GM18873 (cell line): ENCODE data around the gene IFNA4.
"Not testable (repeated sequence)": the region's sequence is repeated elsewhere in the genome, so short reads cannot be mapped to it uniquely, and the experiment has no call there.

Experiments used
- ATAC-seq: cut with Tn5 transposase; IDR thresholded peaks from one replicate; pipeline ENCODE4 v1.9.1; 2021; ENCODE audit warnings: mild to moderate bottlenecking, moderate library complexity, moderate number of reproducible peaks; ENCODE audit not compliant: unreplicated experiment, low FRiP score

The IFNA4 gene

DNA sequence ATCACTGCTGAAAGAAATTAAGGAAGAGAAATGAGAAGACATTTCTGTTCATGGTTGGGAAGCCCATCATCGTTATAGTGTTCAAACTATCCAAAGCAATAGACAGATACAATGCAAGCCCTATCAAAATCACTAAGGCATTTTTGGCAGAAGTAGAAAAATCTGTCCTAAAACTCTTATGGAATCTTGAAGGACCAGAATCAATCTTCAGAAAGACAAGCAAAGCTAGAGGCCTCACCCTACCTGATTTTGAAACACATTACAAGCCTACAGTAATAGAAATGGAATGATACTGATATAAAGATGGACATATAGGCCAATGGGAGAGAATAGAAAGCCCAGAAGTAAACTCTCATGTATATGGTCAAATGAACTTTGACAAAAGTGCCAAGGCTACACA is 16.0 kb downstream of the IFNA4 start:
- ATAC-seq, result no peak

DNA sequence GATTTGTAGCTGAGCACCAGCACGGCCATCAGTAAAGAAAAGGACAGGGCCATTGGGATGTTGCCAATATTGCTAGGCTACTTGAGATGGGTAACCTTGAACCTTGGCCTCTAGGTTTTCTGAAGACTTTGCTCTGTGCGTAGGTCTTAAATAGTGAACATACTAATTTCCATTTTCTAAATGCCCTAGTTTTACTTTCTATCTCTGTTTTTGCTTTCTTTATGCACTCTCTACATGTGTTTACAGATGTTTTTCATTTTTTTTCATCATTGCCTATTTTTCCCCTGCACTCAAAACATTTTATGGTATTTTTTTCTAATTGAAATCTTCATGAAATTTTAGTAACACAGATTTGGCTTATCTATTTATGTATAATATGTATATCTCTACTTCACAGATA is 20.8 kb downstream of the IFNA4 start, which contains the start of gene IFNA21:
TSS of gene IFNA21 (minus strand) at position 101 of the 400 bp plus-strand sequence. CDS start at position 53, 48 bp downstream.
- ATAC-seq, result not testable (repeated sequence)

DNA sequence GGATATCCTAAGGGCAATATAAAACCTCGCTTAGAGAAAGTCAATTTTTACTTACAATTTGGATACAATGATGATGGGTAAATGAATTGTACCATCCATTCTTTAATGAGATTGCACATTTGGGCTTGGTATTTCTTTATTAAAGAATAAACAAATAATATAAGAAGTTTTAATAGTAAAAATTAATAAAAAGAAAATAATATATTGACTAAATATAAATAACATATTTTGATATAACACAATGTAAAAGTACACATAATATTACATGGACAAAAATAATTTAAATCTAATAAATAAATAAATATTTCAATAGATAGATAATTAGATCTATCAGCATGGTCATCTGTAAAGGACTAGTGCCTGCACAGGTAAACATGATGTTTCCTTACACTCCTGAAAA is 21.9 kb downstream of the IFNA4 start:
- ATAC-seq, result no peak

DNA sequence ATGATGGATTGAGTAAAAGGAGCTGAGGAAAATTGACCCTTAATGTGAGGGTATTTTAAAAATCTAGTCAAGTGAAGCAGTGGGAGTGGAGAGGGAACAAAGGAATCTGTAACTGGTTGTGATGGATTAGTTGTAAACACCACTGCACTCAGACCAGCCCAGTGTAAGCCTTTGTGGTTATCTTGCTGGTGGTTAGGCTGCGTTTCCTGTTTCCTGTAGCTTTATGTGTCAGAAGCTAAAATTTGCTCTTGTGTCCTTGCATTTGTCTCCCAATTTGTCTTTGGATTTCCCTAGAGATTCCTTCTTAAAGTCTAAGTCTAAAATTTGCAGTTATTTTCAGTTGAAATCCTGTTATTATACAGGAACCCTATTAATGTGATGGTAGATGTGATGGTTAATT is 27.2 kb downstream of the IFNA4 start:
- peak; percentile 87 for ATAC-seq

DNA sequence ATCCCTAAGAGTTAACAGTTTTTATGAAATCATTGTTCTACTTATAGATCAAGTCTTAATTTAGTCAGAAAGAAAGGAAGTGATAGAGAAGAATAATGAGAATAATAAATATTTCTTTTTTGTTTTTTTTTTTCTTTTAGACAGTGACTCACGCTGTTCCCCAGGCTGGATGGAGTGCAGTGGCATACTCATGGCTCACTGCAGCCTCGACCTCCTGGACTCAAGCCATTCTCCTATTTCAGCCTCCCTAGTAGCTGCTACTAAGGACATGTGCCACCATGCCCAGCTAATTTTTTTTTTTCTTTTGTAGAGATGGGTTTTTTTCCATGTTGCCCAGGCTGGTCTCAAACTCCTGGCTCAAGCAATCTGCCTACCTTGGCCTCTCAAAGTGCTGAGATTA is 31.9 kb downstream of the IFNA4 start:
- no peak for ATAC-seq

DNA sequence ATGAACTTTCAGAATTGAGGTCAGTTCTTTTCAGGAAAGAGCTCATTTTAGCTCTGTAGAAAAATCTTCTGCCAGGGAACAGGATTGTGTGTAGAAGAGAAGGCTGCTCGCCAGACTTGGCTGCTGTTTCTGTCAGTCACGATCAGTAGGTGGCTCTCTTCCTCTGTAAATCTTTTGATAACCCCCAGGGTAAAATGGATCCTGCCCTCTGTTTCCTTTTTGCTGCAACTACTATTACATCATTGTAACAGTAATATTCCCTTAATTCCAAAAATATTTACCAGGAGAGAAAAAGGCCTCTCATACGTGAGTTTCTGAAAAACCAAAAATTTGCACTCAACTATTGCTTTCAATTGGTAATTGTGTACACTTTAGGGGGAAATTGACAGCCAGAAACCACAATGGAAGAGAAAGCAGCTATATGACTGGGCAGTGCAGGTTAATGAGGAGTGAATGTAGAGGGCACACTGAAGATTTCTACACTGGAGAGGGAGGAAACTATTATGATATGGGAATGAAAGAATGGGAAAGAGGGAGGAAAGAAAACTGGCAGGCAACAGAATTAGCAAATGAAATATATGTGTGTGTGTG is 33.3 kb downstream of the IFNA4 start:
- peak; percentile 82 for ATAC-seq

DNA sequence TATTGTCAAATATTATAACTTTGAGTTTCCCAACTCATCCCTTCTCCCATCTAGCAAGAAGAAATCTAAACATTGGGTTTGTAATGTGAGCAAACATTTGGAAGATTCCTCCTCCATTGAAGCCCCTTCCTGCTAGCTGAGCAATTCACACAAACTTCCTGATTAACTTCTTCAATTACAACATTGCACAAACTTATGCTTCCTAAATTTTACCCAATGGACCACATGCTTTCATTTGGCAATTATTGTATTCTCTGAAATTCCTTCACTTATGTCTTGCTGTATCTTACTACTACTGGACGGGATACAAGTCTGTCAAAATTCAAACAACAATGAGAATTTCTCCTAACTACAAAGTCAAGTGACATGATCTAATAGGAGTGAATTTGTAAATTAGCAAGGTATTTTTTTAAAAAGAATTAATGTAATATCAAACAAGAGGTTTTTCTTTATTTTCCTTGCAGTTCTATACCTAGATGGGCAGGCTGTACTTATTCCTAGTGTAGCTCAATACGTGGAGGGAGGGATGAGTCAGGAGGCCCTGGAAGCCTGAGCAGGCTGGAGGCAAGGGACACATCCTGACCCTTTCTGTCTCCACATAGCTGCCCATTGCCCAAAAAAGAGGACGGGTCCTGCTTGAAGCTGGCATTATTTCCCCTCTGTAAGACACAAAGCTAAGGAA is 33.9 kb downstream of the IFNA4 start:
- peak; percentile 15 for ATAC-seq

DNA sequence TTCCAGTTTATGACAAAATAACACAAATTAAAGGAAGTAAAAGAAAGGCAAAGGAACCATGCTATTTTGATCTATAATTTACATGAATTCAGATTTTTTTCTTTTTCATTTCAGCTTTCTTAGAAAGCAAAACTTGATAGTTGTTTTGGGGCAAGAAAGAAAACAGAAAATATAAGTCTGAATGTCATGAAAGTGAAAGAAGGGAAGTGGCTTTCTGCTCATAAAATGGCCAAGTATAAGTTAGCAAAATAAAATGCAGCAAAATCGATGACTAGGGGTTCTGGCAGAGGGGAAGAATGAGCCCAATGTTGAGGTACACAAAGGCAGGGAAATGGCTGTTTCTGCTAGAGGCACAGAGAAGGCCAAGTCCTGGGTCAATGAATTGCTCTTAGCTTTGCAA is 42.8 kb downstream of the IFNA4 start:
- peak; percentile 48 for ATAC-seq

DNA sequence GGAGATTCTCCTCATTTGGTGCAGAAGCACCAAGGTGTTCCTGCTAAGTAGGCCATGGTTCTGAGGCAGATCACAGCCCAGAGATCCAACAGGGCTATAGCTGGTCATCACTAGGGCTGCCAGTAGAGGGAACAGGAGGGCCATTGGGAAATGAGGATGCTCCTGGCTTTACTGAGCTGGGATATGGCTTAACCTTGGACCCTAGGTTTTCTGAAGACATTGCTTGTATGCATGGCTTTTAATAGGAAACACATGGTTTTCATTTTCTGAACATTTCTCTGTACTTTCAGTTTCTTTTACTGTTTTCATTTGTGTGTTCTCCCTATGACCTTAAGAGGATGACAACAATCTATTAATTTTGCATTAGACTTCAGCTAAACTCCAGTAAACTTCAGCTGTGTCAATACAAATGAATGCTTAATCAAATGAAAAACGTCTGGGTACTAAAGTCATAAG is 45.9 kb downstream of the IFNA4 start, which contains the start of gene IFNW1:
TSS of gene IFNW1 (minus strand) at position 406 of the 456 bp plus-strand sequence. CDS start at position 144, 262 bp downstream.
- ATAC-seq, result no peak

DNA sequence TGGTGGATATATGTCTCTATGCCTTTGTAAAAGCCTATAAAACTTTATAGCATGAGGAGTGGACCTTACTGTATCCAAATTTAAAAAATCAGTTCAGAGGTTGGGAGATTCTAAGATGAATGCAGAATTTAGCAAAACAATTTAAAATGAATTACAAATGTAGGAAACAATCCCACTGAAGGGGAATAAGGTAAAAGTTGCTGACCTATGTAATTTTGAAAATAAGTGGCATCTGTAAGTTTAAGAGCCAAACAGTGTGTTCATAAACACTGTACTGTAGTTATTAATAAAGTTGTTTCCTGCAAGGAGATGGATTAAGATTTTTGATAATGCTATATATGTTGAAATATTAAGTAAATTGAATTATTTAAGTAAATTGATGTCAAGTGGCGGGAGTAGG is 50.4 kb downstream of the IFNA4 start:
- no peak for ATAC-seq
